ENCODE data around the gene PAPOLG. TPM values are rescaled to one million over a fixed set of nuclear protein-coding genes. Genes with fewer than 3 reads are reported as not detected.

The PAPOLG gene
- total and polyA plus RNA-seq, 2 of the 13 experiments (the other 11 are each of a cell fraction or from before 2014, with no cell fraction given): 10.1 to 10.4 TPM

- TF ChIP-seq FOXA1 (IDR thresholded peaks at IDR 0.05) (no peak), FOXA1 (CRISPR knock-in tag; IDR thresholded peaks at IDR 0.05) (no peak), KDM6A (CRISPR knock-in tag; IDR thresholded peaks at IDR 0.05; ENCODE audit: low read depth) (no peak), HMG20B (CRISPR knock-in tag; conservative IDR thresholded peaks at IDR 0.05) (no peak), ZNF362 (CRISPR knock-in tag; IDR thresholded peaks at IDR 0.05; ENCODE audit: borderline replicate concordance) (no peak), ZNF160 (CRISPR knock-in tag; IDR thresholded peaks at IDR 0.05) (no peak), MEIS1 (CRISPR knock-in tag; IDR thresholded peaks at IDR 0.05; ENCODE audit: borderline replicate concordance) (no peak), ZNF20 (CRISPR knock-in tag; IDR thresholded peaks at IDR 0.05) (no peak), SMC3 (IDR thresholded peaks at IDR 0.05; ENCODE audit: low read length) (peak; percentile 55), ZNF281 (CRISPR knock-in tag; IDR thresholded peaks at IDR 0.05; ENCODE audit: borderline replicate concordance) (no peak), ZMAT3 (CRISPR knock-in tag; conservative IDR thresholded peaks at IDR 0.05) (no peak), ZSCAN12 (CRISPR knock-in tag; IDR thresholded peaks at IDR 0.05) (no peak), SIX1 (CRISPR knock-in tag; IDR thresholded peaks at IDR 0.05; ENCODE audit: borderline replicate concordance) (no peak), RARG (CRISPR knock-in tag; IDR thresholded peaks at IDR 0.05; ENCODE audit: low read depth) (no peak), KMT2A (CRISPR knock-in tag; IDR thresholded peaks at IDR 0.05) (no peak), SNRNP70 (IDR thresholded peaks at IDR 0.05; ENCODE audit: low read depth, low read length) (no peak), GABPB1 (CRISPR knock-in tag; IDR thresholded peaks at IDR 0.05) (0 out of 2 replicates have a peak, but pooled peaks have one; percentile 20), SP1 (IDR thresholded peaks at IDR 0.05) (no peak), SP1 (CRISPR knock-in tag; IDR thresholded peaks at IDR 0.05) (no peak), DBP (CRISPR knock-in tag; IDR thresholded peaks at IDR 0.05; ENCODE audit: not compliant biosample characterization) (no peak), ZNF143 (CRISPR knock-in tag; IDR thresholded peaks at IDR 0.05) (no peak), MAFF (IDR thresholded peaks at IDR 0.05; ENCODE audit: low read depth, low read length) (no peak), NRL (CRISPR knock-in tag; IDR thresholded peaks at IDR 0.05; ENCODE audit: borderline replicate concordance) (0 out of 2 replicates have a peak, but pooled peaks have one; percentile 60), ATF7 (IDR thresholded peaks at IDR 0.05) (no peak), ATF7 (CRISPR knock-in tag; IDR thresholded peaks at IDR 0.05) (no peak), ZNF543 (CRISPR knock-in tag; IDR thresholded peaks at IDR 0.05) (no peak), SALL1 (CRISPR knock-in tag; IDR thresholded peaks at IDR 0.05) (peak; percentile 9; the same call in 1 of the 2 replicates), RXRB (CRISPR knock-in tag; IDR thresholded peaks at IDR 0.05; ENCODE audit: borderline replicate concordance) (no peak), CREBL2 (CRISPR knock-in tag; IDR thresholded peaks at IDR 0.05; ENCODE audit: borderline replicate concordance) (no peak), ZNF766 (CRISPR knock-in tag; IDR thresholded peaks at IDR 0.05; ENCODE audit: borderline replicate concordance) (no peak)
Measured at GRCh38 chr2:60707750-60708371, 48.2 kb upstream of the PAPOLG start (continued).

Data from HepG2 (cell line).